SKM-1 treated with dmso at 0.1 percent for 144 hours (cell line): Measurements from ENCODE around the gene RND1.

Experiments
- DNase-seq: peaks from one replicate; lab custom pipeline; 2025; ENCODE audit not compliant: unreplicated experiment; lab: John Stamatoyannopoulos, UW

RND1 gene

DNA sequence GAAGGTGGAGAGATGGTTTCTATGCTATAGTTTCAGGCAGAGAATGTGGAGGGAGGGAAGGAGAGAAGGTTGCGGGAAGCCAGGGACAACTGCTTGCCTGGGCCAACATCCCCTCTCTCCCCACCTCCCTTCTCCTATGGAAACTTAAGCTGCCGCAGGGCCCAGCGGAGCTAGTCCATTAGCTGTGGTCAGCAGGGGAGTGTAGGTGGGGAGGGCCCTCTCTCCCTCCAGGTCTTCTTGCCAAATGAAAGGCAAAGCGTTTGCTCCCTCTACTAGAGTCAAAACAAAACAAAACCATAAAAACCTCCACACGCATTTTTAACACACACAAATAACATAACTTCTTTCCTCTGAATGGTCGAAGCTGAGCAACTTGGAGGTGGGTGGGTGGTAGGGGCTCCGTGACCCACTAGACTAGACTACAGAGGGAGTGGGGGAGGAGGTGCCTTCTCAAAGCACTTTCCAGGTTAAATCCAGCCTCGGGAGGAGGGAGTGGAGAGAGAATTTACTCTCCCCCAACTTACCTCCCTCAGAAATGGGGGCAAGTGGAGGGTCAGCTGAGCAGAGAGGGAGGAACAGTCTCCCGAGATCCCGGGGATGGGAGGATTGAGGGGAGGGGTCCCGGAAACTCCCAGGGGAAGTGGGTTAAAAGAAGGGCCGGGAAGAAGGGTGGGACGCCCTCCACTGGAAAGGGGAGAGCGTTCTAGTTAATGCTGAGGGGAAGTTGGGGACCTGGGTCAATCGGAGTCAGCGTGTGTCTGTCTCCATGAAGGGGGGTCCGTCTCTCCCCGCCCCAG is 52.0 kb downstream of the RND1 start:
- no peak for DNase-seq

DNA sequence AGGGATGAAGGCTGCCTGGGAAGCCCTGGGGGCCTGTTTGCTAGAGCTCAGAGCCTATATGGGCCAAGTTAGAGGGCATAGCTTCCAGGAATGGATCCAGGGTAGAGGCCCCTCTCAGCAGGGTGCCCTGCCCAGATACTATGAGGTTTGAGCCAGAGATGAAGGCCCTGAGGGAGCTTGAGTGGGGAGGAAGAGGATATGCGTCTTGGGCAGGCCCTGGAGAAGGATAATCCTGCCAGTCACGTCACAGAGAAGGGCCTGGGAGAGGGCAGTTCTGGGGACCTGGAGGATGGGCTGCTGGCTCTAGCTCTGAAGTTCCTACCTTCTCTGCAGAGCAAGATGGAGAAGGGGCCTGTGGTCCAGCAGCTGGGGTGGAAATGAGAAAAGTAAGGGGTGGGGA is 53.3 kb downstream of the RND1 start:
- DNase-seq, result no peak

DNA sequence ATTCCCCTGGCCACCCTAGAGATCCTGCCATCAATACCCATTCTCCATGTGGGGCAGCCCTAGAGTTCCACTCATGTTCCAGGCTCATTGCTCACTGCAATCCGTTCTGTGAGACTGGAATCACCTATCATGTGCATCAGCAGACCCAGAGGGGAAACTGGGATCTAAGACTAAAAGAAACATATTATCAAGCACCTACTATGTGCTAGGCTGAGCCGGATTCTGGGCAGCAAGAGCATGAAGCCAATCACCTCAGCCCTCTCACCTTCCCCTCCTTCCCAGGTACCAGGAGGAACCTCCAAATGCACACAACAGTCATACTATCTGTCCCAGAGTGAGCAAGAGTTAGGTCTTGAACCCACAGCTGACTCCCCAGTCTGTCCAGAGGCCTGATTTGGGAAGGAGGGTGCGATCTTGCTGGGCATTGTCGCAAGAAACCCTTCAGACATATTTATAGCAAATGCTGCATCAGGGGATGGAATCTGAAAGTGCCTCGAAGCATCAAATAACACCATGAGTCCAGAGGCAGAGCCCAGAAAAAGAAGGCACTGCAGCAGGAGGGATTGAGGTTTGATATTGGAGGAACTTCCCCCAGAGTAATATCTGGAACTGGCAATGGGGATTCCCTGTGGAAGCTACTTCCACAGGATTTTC is 54.1 kb downstream of the RND1 start:
- no peak for DNase-seq

DNA sequence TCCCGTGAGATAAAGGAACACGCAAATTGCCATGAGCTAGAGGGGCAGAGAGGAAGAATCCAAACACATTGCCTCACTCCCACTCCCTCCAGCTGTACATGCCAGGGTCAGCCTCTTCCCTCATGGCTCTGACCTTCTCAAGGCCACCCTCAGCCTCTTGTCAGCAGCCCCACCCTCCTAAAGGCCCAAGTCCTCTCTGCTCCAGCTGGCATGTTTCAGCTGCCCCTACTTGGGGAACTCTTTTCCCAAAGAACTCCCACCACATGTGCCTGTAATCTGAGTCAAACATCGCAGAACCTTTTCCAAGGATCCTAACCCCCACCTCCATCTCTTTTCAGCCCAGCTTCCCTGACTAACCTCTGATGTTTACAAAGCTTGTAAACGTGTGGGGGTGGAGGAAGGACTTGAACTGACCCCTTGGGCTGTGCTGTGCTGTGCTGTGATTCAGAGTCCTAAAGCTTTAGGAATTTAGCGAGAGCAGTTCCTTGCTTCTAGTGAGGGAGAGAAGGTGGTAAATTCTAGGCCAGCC is 54.7 kb downstream of the RND1 start:
- no peak for DNase-seq

DNA sequence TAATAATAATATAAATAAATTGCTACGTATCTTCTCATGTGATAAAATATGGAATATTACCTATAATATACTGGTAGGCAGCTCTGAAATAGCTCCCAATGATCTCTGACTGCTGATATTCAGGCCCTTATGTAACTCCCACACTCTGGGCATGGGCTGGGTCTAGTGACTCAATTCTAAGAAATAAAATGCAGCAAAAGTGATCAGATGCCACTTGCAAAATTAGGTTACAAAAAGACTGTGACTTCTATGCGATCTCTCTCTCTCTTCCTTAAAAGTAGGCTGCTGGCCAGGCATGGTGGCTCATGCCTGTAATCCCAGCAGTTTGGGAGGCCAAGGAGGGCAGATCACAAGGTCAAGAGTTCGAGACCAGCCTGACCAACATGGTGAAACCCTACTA is 57.7 kb downstream of the RND1 start:
- DNase-seq, result no peak
